Esophagus squamous epithelium (tissue), 5 donors: ENCODE data around the gene SSH2. TPM values are rescaled to one million over a fixed set of nuclear protein-coding genes. Genes with fewer than 3 reads are reported as not detected.

Experiments
- DNase-seq: peaks from one replicate; lab custom pipeline; 2025; lab: John Stamatoyannopoulos, UW
- H3K27ac ChIP-seq, 4 donors: fragments of 200-600 bp; sonication (generic); one replicate each; pipeline ENCODE4 v1.5.1; 2016 to 2019; ENCODE audit warnings: mild to moderate bottlenecking in 1 of 4
- H3K27me3 ChIP-seq, 4 donors: fragments of 200-600 bp; sonication (generic); 1 replicate in 3 of 4; 2 replicates in 1 of 4; pipeline versions ENCODE4 v1.5.1 to v1.6.0; 2017 to 2021; ENCODE audit warnings: antibody characterized with exemption in 1 of 4
- H3K36me3 ChIP-seq, 3 donors: fragments of 200-600 bp; sonication (generic); one replicate each; pipeline ENCODE4 v1.5.1; 2016 to 2019
- H3K4me1 ChIP-seq, 3 donors: fragments of 200-600 bp; sonication (generic); one replicate each; pipeline ENCODE4 v1.5.1; 2017 to 2019
- H3K4me3 ChIP-seq, 4 donors: fragments of 200-600 bp; sonication (generic); 1 replicate in 3 of 4; 2 replicates in 1 of 4; pipeline ENCODE4 v1.5.1; 2016 to 2019; ENCODE audit warnings: mild to moderate bottlenecking in 2 of 4, moderate library complexity in 1 of 4
- H3K9me3 ChIP-seq, 3 donors: fragments of 200-600 bp; sonication (generic); one replicate each; pipeline ENCODE4 v1.5.1; 2016 to 2019
- POLR2A ChIP-seq, 4 donors: fragments of 450-650 bp; IDR thresholded peaks; one replicate each; pipeline ENCODE4 v1.6.1; 2017; ENCODE audit warnings: antibody characterized with exemption in 4 of 4, mild to moderate bottlenecking in 4 of 4, moderate library complexity in 3 of 4
- WGBS, 2 donors: methylation state at CpG; one replicate each; pipeline ENCODE4 v1.1.5; 2018; 5-methylcytosine and 5-hydroxymethylcytosine counted together
- intact Hi-C: fragments of 100-400 bp; cut with DNase I; formaldehyde crosslinking; loops from one replicate; pipeline ENCODE4 v1.15.0; 2022
- total RNA-seq, 4 donors: library from RNA; depleted of rRNA; stranded (reverse); fragments of >200 nt; gene quantifications; one replicate each; pipeline ENCODE4 v1.1.0, GENCODE V29; 2016
- TF ChIP-seq, protein P1 (sequence below), 6 experiments: fragments of 450-650 bp in 4 of 6; fragments of 200-600 bp in 2 of 6; sonication (generic) in 2 of 6; IDR thresholded peaks; one replicate each; pipeline ENCODE4 v1.5.1; 2016 to 2019; ENCODE audit warnings: antibody characterized with exemption in 6 of 6, mild to moderate bottlenecking in 4 of 6, moderate library complexity in 4 of 6
- donor health status: DM: yes; HTN: yes; CAD: no.

Gene SSH2
- total RNA-seq, 4 donors from 2014 or later: 9.4 to 29.4 (median 13.2) TPM

DNA sequence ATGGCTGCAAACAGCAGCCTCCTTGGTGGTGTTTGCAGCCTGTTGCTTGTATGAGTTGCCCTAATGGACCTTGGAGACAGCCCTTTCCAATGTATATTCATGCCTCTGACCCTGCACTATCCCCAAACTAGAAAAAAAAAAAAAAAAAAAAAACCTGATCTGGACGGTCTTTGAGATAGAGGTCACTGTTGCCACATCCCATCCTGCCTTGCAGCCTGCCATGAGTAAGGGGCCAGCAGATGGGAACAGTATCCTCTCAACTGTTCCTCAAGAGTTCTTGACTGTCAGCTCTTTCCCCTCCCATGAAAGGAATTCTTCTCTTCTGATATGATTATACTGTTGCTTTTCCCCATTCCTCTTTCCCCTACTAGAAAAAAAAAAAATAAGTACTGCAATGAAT is 152.4 kb downstream of the SSH2 start:
- no peak overlapping the region for H3K27ac ChIP-seq
- peaks cover 0 to 1% (median 0%) of the 10 kb centered on the region in 3 donors for H3K36me3 ChIP-seq
- H3K4me3 ChIP-seq: no peak overlapping the region
- H3K9me3 ChIP-seq: no peaks in the 10 kb centered on the region
- TF ChIP-seq, protein P1, sequence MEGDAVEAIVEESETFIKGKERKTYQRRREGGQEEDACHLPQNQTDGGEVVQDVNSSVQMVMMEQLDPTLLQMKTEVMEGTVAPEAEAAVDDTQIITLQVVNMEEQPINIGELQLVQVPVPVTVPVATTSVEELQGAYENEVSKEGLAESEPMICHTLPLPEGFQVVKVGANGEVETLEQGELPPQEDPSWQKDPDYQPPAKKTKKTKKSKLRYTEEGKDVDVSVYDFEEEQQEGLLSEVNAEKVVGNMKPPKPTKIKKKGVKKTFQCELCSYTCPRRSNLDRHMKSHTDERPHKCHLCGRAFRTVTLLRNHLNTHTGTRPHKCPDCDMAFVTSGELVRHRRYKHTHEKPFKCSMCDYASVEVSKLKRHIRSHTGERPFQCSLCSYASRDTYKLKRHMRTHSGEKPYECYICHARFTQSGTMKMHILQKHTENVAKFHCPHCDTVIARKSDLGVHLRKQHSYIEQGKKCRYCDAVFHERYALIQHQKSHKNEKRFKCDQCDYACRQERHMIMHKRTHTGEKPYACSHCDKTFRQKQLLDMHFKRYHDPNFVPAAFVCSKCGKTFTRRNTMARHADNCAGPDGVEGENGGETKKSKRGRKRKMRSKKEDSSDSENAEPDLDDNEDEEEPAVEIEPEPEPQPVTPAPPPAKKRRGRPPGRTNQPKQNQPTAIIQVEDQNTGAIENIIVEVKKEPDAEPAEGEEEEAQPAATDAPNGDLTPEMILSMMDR (IDR thresholded peaks at IDR 0.05): no peak
- H3K4me1 ChIP-seq: peaks cover 0 to 9% (median 0%) of the 10 kb centered on the region in 3 donors
- 77 to 78% methylated on average over 1 of the region's 1 CpG for WGBS, 2 donors
- intact Hi-C loops: loop anchor here (10.0 kb wide), 1 partner anchor 163 kb away; no protein-coding TSS in a partner anchor
- DNase-seq: no peak
- H3K27me3 ChIP-seq: no peaks in the 10 kb centered on the region

DNA sequence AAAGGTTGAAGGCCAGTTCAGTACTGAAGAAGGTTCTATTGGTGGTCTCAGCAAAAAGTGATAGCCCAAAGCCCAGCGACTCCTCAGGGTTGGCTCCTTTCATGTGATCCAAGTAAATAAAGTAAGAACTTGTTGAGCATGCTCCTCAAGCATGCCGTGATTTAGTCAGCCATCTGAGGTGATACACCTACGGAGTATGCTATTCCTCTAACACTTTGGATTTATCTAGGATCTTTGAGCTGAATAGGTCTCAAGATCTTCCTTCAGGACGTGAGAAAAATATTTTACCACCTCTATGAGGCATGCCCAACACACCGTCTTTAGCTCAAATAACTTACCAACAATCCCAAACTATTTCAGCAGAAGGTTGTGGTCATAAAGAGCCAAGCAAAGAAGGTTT is 154.0 kb downstream of the SSH2 start:
- TF ChIP-seq POLR2A (IDR thresholded peaks at IDR 0.05): no peak
- TF ChIP-seq, protein P1 (IDR thresholded peaks at IDR 0.05): no peak
- intact Hi-C loops: loop anchor here (10.0 kb wide), 1 partner anchor 161 kb away; no protein-coding TSS in a partner anchor
- 94 to 97% methylated on average over 5 of the region's 5 CpGs for WGBS, 2 donors
- no peak for DNase-seq
- no peaks in the 10 kb centered on the region for H3K27me3 ChIP-seq
- no peaks in the 10 kb centered on the region for H3K36me3 ChIP-seq
- H3K4me1 ChIP-seq: peaks cover 0 to 9% (median 0%) of the 10 kb centered on the region in 3 donors
- no peak overlapping the region for H3K4me3 ChIP-seq
- no peaks in the 10 kb centered on the region for H3K9me3 ChIP-seq
- no peak overlapping the region for H3K27ac ChIP-seq

DNA sequence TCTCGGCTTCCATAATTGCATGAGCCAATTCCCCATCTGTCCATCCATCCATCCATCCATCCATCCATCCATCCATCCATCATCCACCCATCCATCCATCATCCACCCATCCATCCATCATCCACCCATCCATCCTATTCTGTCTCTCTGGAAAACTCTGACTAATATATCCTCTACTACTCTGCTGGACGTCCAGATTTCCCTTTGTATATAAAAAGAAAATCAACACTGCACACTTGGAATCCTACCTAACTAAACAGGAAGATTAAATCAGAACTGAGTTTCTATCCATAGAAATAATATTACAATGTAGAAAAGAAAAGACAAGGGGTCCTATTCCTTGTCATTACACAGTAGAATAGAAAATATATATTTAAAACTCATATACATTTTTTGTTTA is 157.0 kb downstream of the SSH2 start:
- Histone ChIP-seq H3K36me3 (no peaks in the 10 kb centered on the region), H3K4me3 (no peak overlapping the region), H3K9me3 (no peaks in the 10 kb centered on the region), H3K27ac (no peak overlapping the region), H3K27me3 (no peaks in the 10 kb centered on the region), H3K4me1 (no peaks in the 10 kb centered on the region)
- DNase-seq: no peak
- 85 to 94% methylated on average over 2 of the region's 2 CpGs for WGBS, 2 donors
- TF ChIP-seq, protein P1 (IDR thresholded peaks at IDR 0.05): no peak
- TF ChIP-seq POLR2A (IDR thresholded peaks at IDR 0.05): no peak
- intact Hi-C loops: loop anchor here (10.0 kb wide), 1 partner anchor 158 kb away; no protein-coding TSS in a partner anchor

DNA sequence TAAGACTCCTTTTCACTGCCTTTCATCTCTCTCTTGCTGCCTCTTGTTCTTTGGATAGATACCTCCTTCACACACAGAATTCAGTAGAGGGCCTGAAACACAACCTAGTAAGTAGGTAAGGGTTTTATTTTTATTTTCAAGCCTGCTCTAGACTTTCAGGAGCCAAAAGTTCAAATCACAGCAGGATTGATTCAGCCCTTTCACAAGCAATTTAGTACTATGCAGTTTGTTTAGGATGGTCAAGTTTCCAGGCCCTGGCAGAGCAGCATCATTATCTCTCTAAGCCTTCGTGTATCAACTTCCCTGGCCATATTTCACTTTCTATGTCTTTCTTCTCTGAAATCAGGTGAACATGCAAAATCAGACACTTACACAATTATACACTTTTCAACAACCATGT is 158.5 kb downstream of the SSH2 start:
- Histone ChIP-seq H3K27me3 (no peaks in the 10 kb centered on the region), H3K9me3 (no peaks in the 10 kb centered on the region), H3K4me3 (no peak overlapping the region), H3K27ac (no peak overlapping the region), H3K36me3 (no peaks in the 10 kb centered on the region), H3K4me1 (no peaks in the 10 kb centered on the region)
- WGBS, 2 donors: 85 to 95% methylated on average over 1 of the region's 1 CpG
- TF ChIP-seq, protein P1 (IDR thresholded peaks at IDR 0.05): no peak
- no peak for TF ChIP-seq POLR2A (IDR thresholded peaks at IDR 0.05)
- no peak for DNase-seq
- intact Hi-C loops: loop anchor here (10.0 kb wide), 1 partner anchor 157 kb away; no protein-coding TSS in a partner anchor

DNA sequence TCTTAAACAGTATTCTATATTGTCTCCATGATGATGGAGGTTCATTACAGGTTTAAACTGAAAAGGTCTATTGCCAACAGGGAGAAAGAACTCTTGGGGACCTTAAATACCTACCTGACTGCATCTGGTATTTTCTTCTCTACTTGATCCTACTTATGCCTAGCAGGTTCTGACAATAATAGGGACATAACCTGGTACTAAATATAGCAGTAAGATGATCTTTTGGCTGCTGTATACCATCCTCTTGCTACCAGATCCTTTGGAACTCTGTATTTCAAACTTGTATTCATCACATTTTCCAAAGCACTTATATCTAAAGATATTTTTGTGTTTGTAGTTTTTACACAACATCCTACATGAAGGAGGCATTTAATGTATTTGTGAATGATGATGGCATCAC is 160.8 kb downstream of the SSH2 start:
- Histone ChIP-seq H3K4me1 (no peaks in the 10 kb centered on the region), H3K36me3 (no peaks in the 10 kb centered on the region), H3K4me3 (no peak overlapping the region), H3K27me3 (no peaks in the 10 kb centered on the region), H3K27ac (no peak overlapping the region), H3K9me3 (no peaks in the 10 kb centered on the region)
- no peak for TF ChIP-seq POLR2A (IDR thresholded peaks at IDR 0.05)
- TF ChIP-seq, protein P1 (IDR thresholded peaks at IDR 0.05): no peak
- no peak for DNase-seq
- intact Hi-C loops: no loop called here
